ENCODE results near the gene PPP1R10. TPM values are rescaled to one million over a fixed set of nuclear protein-coding genes. Genes with fewer than 3 reads are reported as not detected.

Gene PPP1R10
- total RNA-seq, 3 donors from 2014 or later = 17.3 to 51.1 (median 26.5) TPM

GRCh38 chr6:30562470-30563425, 54.3 kb downstream of the PPP1R10 start:
- Histone ChIP-seq H3K4me3 (no peak overlapping the region), H3K27ac (no peak overlapping the region), H3K9me3 (no peaks in the 10 kb centered on the region), H3K27me3 (no peaks in the 10 kb centered on the region), H3K4me1 (peaks cover 4 to 6% of the 10 kb centered on the region in 2 donors), H3K36me3 (no peaks in the 10 kb centered on the region)
- intact Hi-C loops (cut with DNase I; ENCODE audit: low total_unique reads) = no loop called here
- no peak for TF ChIP-seq POLR2A (IDR thresholded peaks at IDR 0.05)
- TF ChIP-seq POLR2AphosphoS5 (IDR thresholded peaks at IDR 0.05) = no peak
- no peak for DNase-seq (ENCODE audit: low spot score in 2 of 2)

GRCh38 chr6:30560930-30561329, 56.1 kb downstream of the PPP1R10 start:
- H3K27me3 ChIP-seq = no peaks in the 10 kb centered on the region
- no peaks in the 10 kb centered on the region for H3K36me3 ChIP-seq
- peaks cover 4 to 8% of the 10 kb centered on the region in 2 donors for H3K4me1 ChIP-seq
- no peak for DNase-seq (ENCODE audit: low spot score in 2 of 2)
- TF ChIP-seq POLR2A (IDR thresholded peaks at IDR 0.05) (no peak), POLR2AphosphoS5 (IDR thresholded peaks at IDR 0.05) (no peak), CTCF (IDR thresholded peaks at IDR 0.05) (no peak)
- H3K27ac ChIP-seq = no peak overlapping the region
- no peaks in the 10 kb centered on the region for H3K9me3 ChIP-seq
- no peak overlapping the region for H3K4me3 ChIP-seq
- intact Hi-C loops (cut with DNase I; ENCODE audit: low total_unique reads) = no loop called here

GRCh38 chr6:30557683-30557981, 59.4 kb downstream of the PPP1R10 start:
- Histone ChIP-seq H3K4me3 (peak overlapping the region; percentile 72 to 98 (median 91)), H3K27ac (peak overlapping the region; percentile 97 to 100), H3K4me1 (peaks cover 4 to 15% of the 10 kb centered on the region in 2 donors), H3K36me3 (no peaks in the 10 kb centered on the region), H3K9me3 (no peaks in the 10 kb centered on the region), H3K27me3 (no peaks in the 10 kb centered on the region)
- DNase-seq (ENCODE audit: low spot score in 2 of 2) = no peak
- TF ChIP-seq POLR2A (IDR thresholded peaks at IDR 0.05) = no peak
- no peak for TF ChIP-seq POLR2AphosphoS5 (IDR thresholded peaks at IDR 0.05)
- no peak for TF ChIP-seq CTCF (IDR thresholded peaks at IDR 0.05)
- intact Hi-C loops (cut with DNase I; ENCODE audit: low total_unique reads) = loop anchor here (5.0 kb wide), 1 partner anchor 165 kb away; the partner anchor contains the start of gene TUBB

GRCh38 chr6:30556906-30557682, 59.9 kb downstream of the PPP1R10 start, which contains the start of gene PRR3:
TSS of gene PRR3 (plus strand) at chr6:30557295. CDS start at chr6:30557345, 50 bp downstream.
- peak within 1 kb of the TSS; percentile 97 to 100 for H3K27ac ChIP-seq
- intact Hi-C loops (cut with DNase I; ENCODE audit: low total_unique reads) = loop anchor here (5.0 kb wide), 1 partner anchor 165 kb away; the partner anchor contains the start of gene TUBB

More at GRCh38 chr6:30556906-30557682, 59.9 kb downstream of the PPP1R10 start, which contains the start of gene PRR3:
- H3K9me3 ChIP-seq = no peaks in the 10 kb centered on the region
- peak within 1 kb of the TSS; percentile 72 to 98 (median 91) for H3K4me3 ChIP-seq
- H3K4me1 ChIP-seq = peaks cover 4 to 15% of the 10 kb centered on the region in 2 donors
- H3K36me3 ChIP-seq = no peaks in the 10 kb centered on the region
- peak; percentile 80 to 87 for DNase-seq (ENCODE audit: low spot score in 2 of 2)
- peak; percentile 77 to 91 (median 80) for TF ChIP-seq POLR2AphosphoS5 (IDR thresholded peaks at IDR 0.05)
- TF ChIP-seq CTCF (IDR thresholded peaks at IDR 0.05) = no peak
- TF ChIP-seq POLR2A (IDR thresholded peaks at IDR 0.05) = peak; percentile 29
- no peaks in the 10 kb centered on the region for H3K27me3 ChIP-seq

Measured in breast epithelium (tissue), 4 donors.